ENCODE data around the gene RYR3.

The RYR3 gene

GRCh38 chr15:33357845-33358244 is 47.1 kb downstream of the RYR3 start:
- Histone ChIP-seq H3K27ac (replicated peaks; ENCODE audit: low read length) (peak overlapping the region; percentile 88), H2BK120ac (ENCODE audit: low read depth, low read length) (no peak overlapping the region), H3K27me3 (ENCODE audit: control insufficient read depth in 3 of 3, insufficient read depth in 3 of 3, low read depth in 1 of 3, low read length in 3 of 3) (no peaks in the 10 kb centered on the region)

GRCh38 chr15:33358306-33358705 is 47.5 kb downstream of the RYR3 start:
- Histone ChIP-seq H3K79me1 (ENCODE audit: low read depth, low read length) (no peaks in the 10 kb centered on the region), H3K4me3 (ENCODE audit: low read length in 2 of 2) (no peak overlapping the region), H2BK5ac (ENCODE audit: low read length) (no peak overlapping the region), H3K4ac (ENCODE audit: low read length) (no peak overlapping the region), H3K4me1 (ENCODE audit: control insufficient read depth in 2 of 2, insufficient read depth in 1 of 2, low read depth in 1 of 2, low read length in 2 of 2) (peaks cover 14 to 16% of the 10 kb centered on the region in 2 donors), H3K27me3 (ENCODE audit: control insufficient read depth in 3 of 3, insufficient read depth in 3 of 3, low read depth in 1 of 3, low read length in 3 of 3) (no peaks in the 10 kb centered on the region), H3K18ac (ENCODE audit: low read length) (peak overlapping the region; percentile 58), H2BK12ac (ENCODE audit: low read length) (no peak overlapping the region), H2BK15ac (ENCODE audit: low read length) (no peak overlapping the region), H3K36me3 (replicated peaks in 1 of 2; ENCODE audit: control insufficient read depth in 2 of 2, insufficient read depth in 2 of 2, low read length in 2 of 2) (no peaks in the 10 kb centered on the region), H2BK120ac (ENCODE audit: low read depth, low read length) (no peak overlapping the region), H4K91ac (ENCODE audit: low read depth, low read length, poor library complexity) (no peak overlapping the region), H4K8ac (ENCODE audit: low read depth, low read length) (no peak overlapping the region), H3K9me3 (replicated peaks in 1 of 2; ENCODE audit: control insufficient read depth in 2 of 2, insufficient read depth in 1 of 2, low read depth in 1 of 2, low read length in 2 of 2) (no peaks in the 10 kb centered on the region), H3K4me2 (ENCODE audit: insufficient read depth, low read length, poor library complexity, severe bottlenecking) (no peak overlapping the region), H3K9ac (ENCODE audit: low read depth, low read length, poor library complexity) (no peak overlapping the region), H3K27ac (replicated peaks; ENCODE audit: low read length) (peak overlapping the region; percentile 88), H2AK5ac (ENCODE audit: low read depth, low read length) (no peak overlapping the region), H2AFZ (ENCODE audit: low read length) (no peak overlapping the region), H3K23ac (ENCODE audit: low read depth, low read length, poor library complexity) (no peak overlapping the region), H3K14ac (ENCODE audit: low read length) (no peak overlapping the region)
- no CpG with 5 or more reads among the region's 2 CpGs for WGBS, 2 donors (ENCODE audit: extremely low coverage in 2 of 2, insufficient read length in 2 of 2, insufficient replicate concordance in 1 of 2)
- peak; percentile 63 for DNase-seq (ENCODE audit: low spot score)

More at GRCh38 chr15:33357845-33358244, 47.1 kb downstream of the RYR3 start:
- no peak overlapping the region for H4K91ac ChIP-seq (ENCODE audit: low read depth, low read length, poor library complexity)
- H2BK12ac ChIP-seq (ENCODE audit: low read length), result no peak overlapping the region
- peaks cover 14 to 16% of the 10 kb centered on the region in 2 donors for H3K4me1 ChIP-seq (ENCODE audit: control insufficient read depth in 2 of 2, insufficient read depth in 1 of 2, low read depth in 1 of 2, low read length in 2 of 2)
- H2AFZ ChIP-seq (ENCODE audit: low read length), result no peak overlapping the region
- H3K9ac ChIP-seq (ENCODE audit: low read depth, low read length, poor library complexity), result no peak overlapping the region
- no peaks in the 10 kb centered on the region for H3K36me3 ChIP-seq (replicated peaks in 1 of 2; ENCODE audit: control insufficient read depth in 2 of 2, insufficient read depth in 2 of 2, low read length in 2 of 2)
- no peaks in the 10 kb centered on the region for H3K79me1 ChIP-seq (ENCODE audit: low read depth, low read length)
- no peak for DNase-seq (ENCODE audit: low spot score)
- H3K9me3 ChIP-seq (replicated peaks in 1 of 2; ENCODE audit: control insufficient read depth in 2 of 2, insufficient read depth in 1 of 2, low read depth in 1 of 2, low read length in 2 of 2), result no peaks in the 10 kb centered on the region
- WGBS, 2 donors (ENCODE audit: extremely low coverage in 2 of 2, insufficient read length in 2 of 2, insufficient replicate concordance in 1 of 2), result no CpG with 5 or more reads among the region's 4 CpGs
- no peak overlapping the region for H3K14ac ChIP-seq (ENCODE audit: low read length)
- H3K4me2 ChIP-seq (ENCODE audit: insufficient read depth, low read length, poor library complexity, severe bottlenecking), result no peak overlapping the region
- H3K4ac ChIP-seq (ENCODE audit: low read length), result no peak overlapping the region
- no peak overlapping the region for H3K4me3 ChIP-seq (ENCODE audit: low read length in 2 of 2)
- H3K18ac ChIP-seq (ENCODE audit: low read length), result peak overlapping the region; percentile 58
- H3K23ac ChIP-seq (ENCODE audit: low read depth, low read length, poor library complexity), result no peak overlapping the region
- no peak overlapping the region for H2AK5ac ChIP-seq (ENCODE audit: low read depth, low read length)
- no peak overlapping the region for H4K8ac ChIP-seq (ENCODE audit: low read depth, low read length)
- no peak overlapping the region for H2BK15ac ChIP-seq (ENCODE audit: low read length)
- H2BK5ac ChIP-seq (ENCODE audit: low read length), result no peak overlapping the region

- H3K27ac ChIP-seq (replicated peaks; ENCODE audit: low read length), result no peak overlapping the region
- H3K4ac ChIP-seq (ENCODE audit: low read length), result no peak overlapping the region
- WGBS, 2 donors (ENCODE audit: extremely low coverage in 2 of 2, insufficient read length in 2 of 2, insufficient replicate concordance in 1 of 2), result no CpG with 5 or more reads among the region's 1 CpG
Observed at GRCh38 chr15:33360886-33361285, 50.1 kb downstream of the RYR3 start.

GRCh38 chr15:33369941-33370622 is 59.3 kb downstream of the RYR3 start:
- H4K91ac ChIP-seq (ENCODE audit: low read depth, low read length, poor library complexity), result no peak overlapping the region
- H3K4me1 ChIP-seq (ENCODE audit: control insufficient read depth in 2 of 2, insufficient read depth in 1 of 2, low read depth in 1 of 2, low read length in 2 of 2), result peaks cover 0 to 1% of the 10 kb centered on the region in 2 donors
- no peak overlapping the region for H3K23ac ChIP-seq (ENCODE audit: low read depth, low read length, poor library complexity)
- no peak overlapping the region for H3K18ac ChIP-seq (ENCODE audit: low read length)
- H3K9ac ChIP-seq (ENCODE audit: low read depth, low read length, poor library complexity), result no peak overlapping the region
- WGBS, 2 donors (ENCODE audit: extremely low coverage in 2 of 2, insufficient read length in 2 of 2, insufficient replicate concordance in 1 of 2), result no CpG with 5 or more reads among the region's 3 CpGs
- H3K9me3 ChIP-seq (replicated peaks in 1 of 2; ENCODE audit: control insufficient read depth in 2 of 2, insufficient read depth in 1 of 2, low read depth in 1 of 2, low read length in 2 of 2), result no peaks in the 10 kb centered on the region
- H2AK5ac ChIP-seq (ENCODE audit: low read depth, low read length), result no peak overlapping the region
- DNase-seq (ENCODE audit: low spot score), result no peak
- H3K4me2 ChIP-seq (ENCODE audit: insufficient read depth, low read length, poor library complexity, severe bottlenecking), result no peak overlapping the region
- no peak overlapping the region for H3K4ac ChIP-seq (ENCODE audit: low read length)
- H3K79me1 ChIP-seq (ENCODE audit: low read depth, low read length), result no peaks in the 10 kb centered on the region
- H2BK15ac ChIP-seq (ENCODE audit: low read length), result no peak overlapping the region
- no peak overlapping the region for H2AFZ ChIP-seq (ENCODE audit: low read length)
- H4K8ac ChIP-seq (ENCODE audit: low read depth, low read length), result no peak overlapping the region
- no peak overlapping the region for H3K4me3 ChIP-seq (ENCODE audit: low read length in 2 of 2)
- no peak overlapping the region for H2BK5ac ChIP-seq (ENCODE audit: low read length)
- H3K27ac ChIP-seq (replicated peaks; ENCODE audit: low read length), result no peak overlapping the region
- H3K14ac ChIP-seq (ENCODE audit: low read length), result no peak overlapping the region
- no peaks in the 10 kb centered on the region for H3K36me3 ChIP-seq (replicated peaks in 1 of 2; ENCODE audit: control insufficient read depth in 2 of 2, insufficient read depth in 2 of 2, low read length in 2 of 2)
- no peaks in the 10 kb centered on the region for H3K27me3 ChIP-seq (ENCODE audit: control insufficient read depth in 3 of 3, insufficient read depth in 3 of 3, low read depth in 1 of 3, low read length in 3 of 3)
- no peak overlapping the region for H2BK120ac ChIP-seq (ENCODE audit: low read depth, low read length)
- no peak overlapping the region for H2BK12ac ChIP-seq (ENCODE audit: low read length)

More at GRCh38 chr15:33360886-33361285, 50.1 kb downstream of the RYR3 start:
- Histone ChIP-seq H2BK12ac (ENCODE audit: low read length) (peak overlapping the region; percentile 47), H2AFZ (ENCODE audit: low read length) (no peak overlapping the region), H3K18ac (ENCODE audit: low read length) (peak overlapping the region; percentile 76), H3K27me3 (ENCODE audit: control insufficient read depth in 3 of 3, insufficient read depth in 3 of 3, low read depth in 1 of 3, low read length in 3 of 3) (no peaks in the 10 kb centered on the region), H2BK15ac (ENCODE audit: low read length) (no peak overlapping the region), H3K79me1 (ENCODE audit: low read depth, low read length) (no peaks in the 10 kb centered on the region), H2BK5ac (ENCODE audit: low read length) (peak overlapping the region; percentile 56), H2AK5ac (ENCODE audit: low read depth, low read length) (peak overlapping the region; percentile 27), H3K14ac (ENCODE audit: low read length) (no peak overlapping the region), H3K4me2 (ENCODE audit: insufficient read depth, low read length, poor library complexity, severe bottlenecking) (no peak overlapping the region), H3K23ac (ENCODE audit: low read depth, low read length, poor library complexity) (no peak overlapping the region), H4K8ac (ENCODE audit: low read depth, low read length) (no peak overlapping the region), H3K9ac (ENCODE audit: low read depth, low read length, poor library complexity) (no peak overlapping the region), H3K9me3 (replicated peaks in 1 of 2; ENCODE audit: control insufficient read depth in 2 of 2, insufficient read depth in 1 of 2, low read depth in 1 of 2, low read length in 2 of 2) (no peaks in the 10 kb centered on the region), H3K36me3 (replicated peaks in 1 of 2; ENCODE audit: control insufficient read depth in 2 of 2, insufficient read depth in 2 of 2, low read length in 2 of 2) (no peaks in the 10 kb centered on the region), H3K4me1 (ENCODE audit: control insufficient read depth in 2 of 2, insufficient read depth in 1 of 2, low read depth in 1 of 2, low read length in 2 of 2) (peaks cover 9 to 13% of the 10 kb centered on the region in 2 donors), H4K91ac (ENCODE audit: low read depth, low read length, poor library complexity) (peak overlapping the region; percentile 11), H2BK120ac (ENCODE audit: low read depth, low read length) (no peak overlapping the region), H3K4me3 (ENCODE audit: low read length in 2 of 2) (no peak overlapping the region)
- no peak for DNase-seq (ENCODE audit: low spot score)

Data from neuronal stem cell (in vitro differentiated cells).